Measurements from ENCODE around the gene PXYLP1.
"Not testable (repeated sequence)": the region's sequence is repeated elsewhere in the genome, so short reads cannot be mapped to it uniquely, and the experiment has no call there.

Gene PXYLP1, protein sequence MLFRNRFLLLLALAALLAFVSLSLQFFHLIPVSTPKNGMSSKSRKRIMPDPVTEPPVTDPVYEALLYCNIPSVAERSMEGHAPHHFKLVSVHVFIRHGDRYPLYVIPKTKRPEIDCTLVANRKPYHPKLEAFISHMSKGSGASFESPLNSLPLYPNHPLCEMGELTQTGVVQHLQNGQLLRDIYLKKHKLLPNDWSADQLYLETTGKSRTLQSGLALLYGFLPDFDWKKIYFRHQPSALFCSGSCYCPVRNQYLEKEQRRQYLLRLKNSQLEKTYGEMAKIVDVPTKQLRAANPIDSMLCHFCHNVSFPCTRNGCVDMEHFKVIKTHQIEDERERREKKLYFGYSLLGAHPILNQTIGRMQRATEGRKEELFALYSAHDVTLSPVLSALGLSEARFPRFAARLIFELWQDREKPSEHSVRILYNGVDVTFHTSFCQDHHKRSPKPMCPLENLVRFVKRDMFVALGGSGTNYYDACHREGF

DNA sequence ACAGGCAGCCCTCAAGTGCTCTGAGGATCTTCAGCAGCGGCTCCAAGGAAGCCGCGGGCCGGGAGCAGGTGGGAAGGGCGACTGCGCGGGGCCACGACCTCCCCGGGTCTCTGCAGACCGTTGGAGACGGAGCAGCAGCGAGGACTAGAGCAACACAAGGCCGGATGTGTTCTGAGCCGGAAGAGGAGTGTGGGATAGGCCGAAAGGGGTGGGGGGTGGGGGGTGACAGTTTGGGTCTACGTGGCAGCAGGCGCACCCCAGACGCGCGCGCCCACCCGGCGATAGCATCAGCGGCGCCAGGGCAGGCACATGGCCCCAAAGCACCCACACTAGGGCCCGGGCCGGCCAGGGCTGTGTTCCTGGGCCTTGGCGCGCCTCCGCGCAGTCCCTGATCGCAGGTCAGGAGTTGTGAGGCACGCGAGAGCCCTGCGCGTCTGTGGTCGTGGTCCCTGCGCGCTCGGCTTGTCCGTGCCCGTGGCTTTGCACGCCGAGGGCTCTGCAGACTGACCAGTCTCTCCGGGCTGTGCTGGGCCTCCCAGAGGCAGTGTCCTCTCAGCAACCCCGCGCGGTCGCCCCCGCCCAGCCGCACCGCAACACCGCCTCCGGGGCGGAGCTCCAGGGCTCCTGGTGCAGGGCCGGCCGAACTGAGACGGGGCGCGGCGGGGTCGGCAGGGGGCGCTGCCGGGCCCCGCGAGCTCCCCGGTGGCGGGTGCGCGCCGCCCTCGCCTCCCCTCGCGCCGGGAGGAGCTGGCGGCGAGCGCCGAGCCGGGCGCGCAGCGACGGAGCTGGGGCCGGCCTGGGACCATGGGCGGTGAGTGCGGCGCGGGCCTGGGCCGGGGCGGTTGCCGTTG is at the start of gene PXYLP1:
Gene PXYLP1 (plus strand): TSS at position 725 of the 851 bp plus-strand sequence. CDS start 28,351 bp downstream, outside the sequence.
- peak; percentile 72 to 81 for DNase-seq (ENCODE audit: low read depth in 2 of 2, low spot score in 1 of 2)

DNA sequence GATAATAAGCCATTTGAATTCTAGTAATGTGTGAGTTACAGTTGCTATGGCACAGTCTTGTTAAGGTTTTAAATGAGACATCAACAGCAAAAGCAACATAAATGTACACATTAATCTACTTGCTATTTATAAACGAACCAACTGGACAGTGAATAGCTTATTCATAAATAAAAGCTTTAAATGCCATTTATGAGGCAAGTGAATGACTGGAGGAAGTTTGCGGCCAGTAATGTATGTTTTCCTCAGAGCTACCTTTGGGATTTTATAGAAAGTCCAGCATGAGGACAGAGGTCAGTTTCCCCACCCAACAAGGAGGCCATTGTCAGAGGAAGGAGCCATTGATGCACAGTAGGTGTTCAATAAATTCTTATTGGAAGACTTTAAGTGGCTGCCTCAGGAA is 48.0 kb upstream of the PXYLP1 start:
- DNase-seq (ENCODE audit: low read depth in 2 of 2, low spot score in 1 of 2): no peak

DNA sequence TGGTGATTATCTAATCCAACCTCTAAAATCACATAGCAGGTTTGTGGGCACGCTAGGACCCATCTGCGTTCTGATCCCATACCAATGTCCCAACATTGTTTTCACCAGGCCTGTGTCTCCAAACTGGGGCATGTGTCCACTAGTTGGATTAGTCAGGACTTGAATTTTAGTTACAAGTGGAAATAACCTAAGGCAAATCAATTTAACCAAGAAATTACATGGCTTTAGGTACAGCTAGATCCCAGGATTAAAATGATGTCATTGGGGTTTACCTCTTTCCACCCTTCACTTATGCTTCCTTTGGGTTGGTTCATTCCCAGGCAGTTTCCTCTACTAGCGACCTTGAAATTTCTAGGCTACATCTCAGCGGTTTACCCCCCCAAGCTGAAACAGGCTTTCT is 47.2 kb upstream of the PXYLP1 start:
- no peak for DNase-seq (ENCODE audit: low read depth in 2 of 2, low spot score in 1 of 2)

DNA sequence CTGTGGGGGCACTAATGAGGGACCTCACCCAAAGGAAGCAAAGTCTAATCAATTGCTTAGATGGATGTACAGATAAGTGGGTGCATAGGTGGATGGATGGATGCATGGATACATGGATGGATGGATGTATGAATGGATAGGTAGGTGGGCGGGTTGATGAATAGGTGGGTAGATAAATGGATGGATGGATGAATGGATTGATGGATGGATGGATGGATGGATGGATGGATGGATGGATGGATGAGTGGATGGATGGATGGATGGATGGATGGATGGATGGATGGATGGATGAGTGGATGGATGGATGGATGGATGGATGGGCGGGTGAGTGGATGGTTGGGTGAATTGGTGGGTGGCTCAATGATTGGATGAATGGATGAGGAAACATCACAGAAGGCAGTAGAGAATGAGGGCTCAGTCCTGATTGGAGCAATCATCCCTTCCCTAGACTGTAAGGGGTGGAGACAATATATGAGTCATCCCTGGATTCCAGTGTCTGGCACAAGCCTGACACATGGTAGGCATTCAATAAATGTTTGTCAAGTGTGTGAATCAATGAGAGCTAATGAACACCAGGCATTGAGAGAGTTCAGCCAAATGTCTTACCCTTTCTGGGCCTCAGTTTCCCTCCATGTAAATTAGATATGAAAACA is 40.4 kb upstream of the PXYLP1 start:
- DNase-seq (ENCODE audit: low read depth in 2 of 2, low spot score in 1 of 2): no peak

DNA sequence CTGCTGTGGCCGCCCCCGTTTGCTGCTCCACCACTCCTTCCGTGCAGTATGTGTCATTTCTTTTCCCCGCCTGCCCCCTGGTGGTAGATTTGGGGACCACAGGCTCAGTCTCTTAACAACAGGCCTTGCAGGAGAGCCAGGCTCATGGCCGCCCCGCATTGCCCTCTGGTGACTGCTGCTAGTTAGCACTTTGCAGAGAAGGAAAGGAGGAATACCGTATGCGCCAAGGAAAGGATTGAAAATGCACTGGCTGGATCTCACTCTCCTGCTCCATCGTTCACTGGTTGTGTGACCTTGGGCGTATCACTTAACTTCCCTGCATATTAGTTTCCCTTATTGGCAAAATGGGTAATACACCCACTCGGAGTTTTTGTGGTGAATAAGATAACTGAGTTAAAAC is 39.3 kb upstream of the PXYLP1 start:
- DNase-seq (ENCODE audit: low read depth in 2 of 2, low spot score in 1 of 2): peak; percentile 86 to 100

DNA sequence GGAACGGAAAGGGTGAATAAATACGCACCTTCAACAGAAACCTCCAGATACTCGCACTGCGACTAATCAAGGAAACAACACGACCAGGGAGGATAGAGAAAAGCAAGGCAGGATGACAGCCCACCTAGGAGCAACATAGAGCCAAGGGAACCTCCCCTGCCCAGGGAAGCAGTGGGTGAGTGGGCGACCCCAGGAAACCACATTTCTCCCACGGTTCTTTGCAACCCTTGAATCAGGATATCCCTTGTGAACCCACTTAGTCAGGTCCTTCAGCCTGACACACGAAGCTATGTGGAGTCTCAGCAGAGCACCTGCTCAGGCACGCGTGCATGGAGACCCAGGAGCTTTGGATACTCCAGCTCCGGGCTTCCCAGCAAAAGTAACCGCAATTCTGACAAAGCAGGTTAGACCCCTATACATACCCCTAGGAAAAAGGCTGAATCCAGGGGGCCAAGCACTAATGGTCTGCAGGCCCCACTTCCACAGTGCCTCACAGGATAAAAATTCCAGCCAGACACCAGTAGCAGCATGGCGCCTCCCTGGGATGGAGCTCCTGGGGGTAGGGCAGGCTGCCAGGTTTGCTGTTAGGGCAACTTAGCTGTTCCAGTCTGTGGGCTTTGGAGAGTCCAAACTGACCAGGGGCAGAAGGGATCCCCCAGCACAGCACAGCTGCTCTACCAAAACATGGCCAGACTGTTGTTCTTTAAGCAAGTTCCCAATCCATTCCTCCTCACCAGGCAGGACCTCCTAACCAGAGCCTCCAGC is 38.4 kb upstream of the PXYLP1 start:
- no peak for DNase-seq (ENCODE audit: low read depth in 2 of 2, low spot score in 1 of 2)

DNA sequence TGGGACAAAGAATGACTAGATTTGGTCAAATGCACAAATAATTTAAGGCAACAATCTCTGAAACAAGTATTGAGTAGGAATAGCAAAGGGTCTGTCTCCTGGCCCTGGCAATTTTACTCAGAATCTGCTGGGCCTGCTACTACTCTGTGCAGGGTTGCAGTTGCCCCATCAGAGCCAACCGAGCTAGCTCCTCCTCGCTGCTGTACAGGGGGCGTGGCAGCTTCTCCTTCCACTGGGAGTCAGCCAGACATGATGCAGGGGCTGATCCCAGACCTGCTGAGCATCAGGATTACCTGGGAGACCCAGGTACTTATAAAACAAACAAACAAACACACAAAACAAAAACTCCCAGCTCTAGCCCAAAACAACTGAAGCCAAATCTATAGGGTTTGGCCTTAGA is 30.5 kb upstream of the PXYLP1 start:
- DNase-seq (ENCODE audit: low read depth in 2 of 2, low spot score in 1 of 2): no peak

DNA sequence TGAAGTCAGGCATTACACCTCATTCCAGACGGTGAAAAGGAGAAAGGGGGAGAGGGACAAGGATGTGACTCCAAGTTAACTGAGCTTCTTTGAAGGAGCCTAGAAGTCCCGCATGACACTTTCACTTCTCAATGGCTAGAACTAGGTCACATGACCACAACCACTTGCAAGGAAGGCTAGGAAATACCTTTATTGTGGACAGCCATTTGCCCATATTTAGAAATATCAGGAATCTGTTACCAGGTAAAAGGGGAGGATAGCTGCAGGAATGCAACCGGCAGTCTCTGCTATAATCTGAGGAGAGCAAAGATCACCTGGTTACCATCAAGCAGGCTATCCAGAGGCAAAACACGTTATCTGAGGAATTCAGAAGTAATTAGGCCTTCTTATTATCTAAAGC is 28.9 kb upstream of the PXYLP1 start:
- DNase-seq (ENCODE audit: low read depth in 2 of 2, low spot score in 1 of 2): no peak

DNA sequence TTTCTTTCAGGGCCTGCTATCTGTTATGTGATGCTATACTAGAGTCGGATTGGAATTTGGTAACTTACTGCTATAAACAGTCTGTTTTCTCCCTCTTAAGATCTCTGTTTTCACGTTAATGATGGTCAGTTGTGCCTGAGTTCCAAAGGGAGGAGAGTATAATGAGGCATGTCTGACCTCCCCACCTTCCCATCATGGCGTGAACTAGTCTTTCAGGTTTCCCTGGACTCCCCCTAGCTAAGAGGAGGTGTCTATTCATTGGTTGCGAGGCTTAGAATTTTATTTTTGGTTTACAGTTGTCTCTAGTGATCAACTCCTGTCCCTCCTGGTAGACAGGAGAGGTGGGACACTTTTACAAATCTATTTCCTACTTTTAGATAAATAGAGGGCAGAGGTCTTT is 27.8 kb upstream of the PXYLP1 start:
- DNase-seq (ENCODE audit: low read depth in 2 of 2, low spot score in 1 of 2): no peak

DNA sequence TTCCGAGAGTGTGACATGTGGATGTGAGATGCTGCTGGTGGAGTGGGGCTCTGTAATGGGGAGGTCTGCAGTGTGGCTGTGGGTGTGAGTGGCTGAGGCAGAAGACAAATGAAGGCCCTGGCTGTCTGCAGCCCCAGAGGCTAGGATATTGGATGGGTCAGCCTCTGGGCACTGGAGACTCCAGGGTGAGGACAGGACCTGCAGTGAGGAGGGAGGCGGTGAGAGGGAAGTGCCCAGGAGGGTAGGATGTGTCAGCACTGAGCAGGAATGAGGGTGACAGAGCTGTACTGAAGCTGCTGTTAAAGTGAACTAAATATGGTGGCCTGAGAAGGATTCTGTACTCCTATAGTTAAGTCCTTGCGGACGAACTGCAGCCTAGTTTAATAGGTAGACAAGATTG is 27.3 kb upstream of the PXYLP1 start:
- no peak for DNase-seq (ENCODE audit: low read depth in 2 of 2, low spot score in 1 of 2)

DNA sequence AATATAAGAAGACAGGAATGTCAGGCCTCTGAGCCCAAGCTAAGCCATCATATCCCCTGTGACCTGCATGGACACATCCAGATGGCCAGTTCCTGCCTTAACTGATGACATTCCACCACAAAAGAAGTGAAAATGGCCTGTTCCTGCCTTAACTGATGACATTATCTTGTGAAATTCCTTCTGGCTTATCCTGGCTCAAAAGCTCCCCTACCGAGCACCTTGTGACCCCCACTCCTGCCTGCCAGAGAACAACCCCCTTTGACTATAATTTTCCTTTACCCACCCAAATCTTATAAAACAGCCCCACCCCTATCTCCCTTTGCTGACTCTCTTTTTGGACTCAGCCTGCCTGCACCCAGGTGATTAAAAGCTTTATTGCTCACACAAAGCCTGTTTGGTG is 20.3 kb upstream of the PXYLP1 start:
- not testable (repeated sequence) for DNase-seq (ENCODE audit: low read depth in 2 of 2, low spot score in 1 of 2)

DNA sequence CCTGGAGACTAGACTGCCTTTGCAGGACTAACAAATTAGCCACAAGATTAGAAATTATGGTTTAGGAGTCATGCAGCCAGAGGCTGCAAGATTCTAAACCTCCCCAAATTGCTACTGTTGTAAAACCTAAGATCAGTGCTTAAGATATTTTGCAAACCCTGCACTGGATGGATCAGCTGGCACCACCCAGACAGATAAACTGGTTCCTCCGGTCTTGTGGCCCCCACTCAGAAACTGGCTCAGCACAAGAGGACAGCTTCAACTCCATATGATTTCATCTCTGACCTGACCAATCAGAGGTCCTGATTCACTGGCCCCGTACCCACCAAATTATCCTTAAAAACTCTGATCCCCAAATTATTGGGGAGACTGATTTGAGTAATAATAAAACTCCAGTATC is 19.5 kb upstream of the PXYLP1 start:
- DNase-seq (ENCODE audit: low read depth in 2 of 2, low spot score in 1 of 2): no peak

DNA sequence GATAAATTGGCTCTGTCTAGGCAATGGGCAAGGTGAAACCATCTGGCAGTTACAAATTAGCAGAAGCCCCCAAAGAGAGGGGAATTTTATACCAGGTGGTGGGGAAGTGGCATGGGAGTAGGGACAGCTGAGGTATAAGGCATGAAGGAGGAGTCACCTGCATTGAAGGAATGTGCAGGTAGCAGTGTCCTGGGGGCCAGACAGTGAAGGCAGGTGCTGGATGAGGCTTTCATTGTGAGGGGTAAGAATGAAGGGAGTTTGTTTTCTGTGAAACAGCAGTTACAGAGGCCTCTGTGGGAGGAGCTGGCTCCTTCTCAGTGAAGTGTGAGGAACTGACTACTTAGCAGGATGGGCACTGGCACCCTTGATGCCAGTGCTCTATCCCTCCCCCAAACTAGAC is 19.1 kb upstream of the PXYLP1 start:
- no peak for DNase-seq (ENCODE audit: low read depth in 2 of 2, low spot score in 1 of 2)

DNA sequence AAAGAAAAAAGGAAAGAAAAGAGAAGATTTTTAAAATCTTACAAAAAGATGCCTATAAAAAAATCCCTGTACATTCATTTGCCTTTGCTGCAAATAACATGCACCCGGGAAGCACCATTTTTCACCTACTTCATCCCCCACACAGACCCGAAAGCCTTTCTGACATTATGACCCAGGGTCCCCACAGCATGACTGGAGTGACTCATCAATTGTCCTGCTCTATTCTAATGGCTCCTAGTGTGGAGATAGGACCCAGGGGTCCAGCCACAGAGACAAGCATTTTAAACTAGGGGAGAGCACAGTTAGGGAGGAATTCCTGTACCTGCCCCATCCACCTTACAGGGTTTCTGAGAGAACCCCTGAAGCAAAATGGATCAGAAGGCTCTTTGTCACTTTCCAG is 14.7 kb upstream of the PXYLP1 start:
- no peak for DNase-seq (ENCODE audit: low read depth in 2 of 2, low spot score in 1 of 2)

DNA sequence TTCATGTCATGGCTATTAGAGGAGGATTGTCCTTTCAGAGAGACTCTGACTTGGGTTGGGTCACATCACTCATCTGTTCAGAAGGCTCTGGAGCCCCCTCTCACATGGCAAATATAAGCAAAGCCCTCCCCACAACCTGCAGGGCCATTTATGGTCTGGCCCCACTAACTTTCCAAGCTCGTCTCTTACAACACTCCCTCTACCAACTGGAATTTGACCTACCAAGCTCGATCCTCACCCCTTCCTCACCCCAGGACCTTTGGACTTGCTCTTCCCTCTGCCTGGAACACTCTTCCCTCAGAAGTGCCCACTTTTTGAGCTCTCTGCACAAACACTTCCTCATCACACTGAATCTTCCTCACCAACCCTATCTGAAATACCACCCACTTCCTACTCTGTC is 14.2 kb upstream of the PXYLP1 start:
- no peak for DNase-seq (ENCODE audit: low read depth in 2 of 2, low spot score in 1 of 2)

DNA sequence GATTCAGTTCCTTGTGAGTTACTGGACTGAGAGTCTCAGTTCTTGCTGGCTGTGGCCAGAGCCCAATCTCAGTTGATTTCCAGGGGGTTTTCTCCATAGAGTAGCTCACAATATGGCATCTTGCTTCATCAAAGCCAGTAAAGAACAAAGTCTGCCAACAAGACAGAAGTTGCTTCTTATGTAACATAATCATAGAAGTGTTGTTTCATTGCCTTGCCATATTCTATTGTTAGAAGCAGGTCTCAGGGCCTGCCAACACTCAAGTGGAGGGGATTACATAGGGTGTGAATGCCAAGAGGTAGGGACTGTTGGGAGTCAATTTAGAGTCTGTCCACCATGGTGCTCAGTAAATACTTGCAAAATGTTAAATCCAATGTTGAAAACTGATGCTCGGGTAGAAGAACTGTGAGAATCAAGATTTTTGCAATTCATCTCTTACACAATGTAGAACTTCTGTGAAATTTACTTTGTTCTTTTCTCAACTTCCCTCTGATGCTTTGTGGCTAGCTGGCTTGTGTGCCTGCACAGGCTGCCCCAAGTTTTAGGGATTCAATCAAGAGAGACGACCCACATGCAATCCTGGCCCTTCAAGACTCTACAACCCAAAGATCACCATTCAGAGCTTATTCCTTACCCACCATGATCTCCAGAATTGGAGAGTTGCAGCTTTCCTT is 13.3 kb upstream of the PXYLP1 start:
- DNase-seq (ENCODE audit: low read depth in 2 of 2, low spot score in 1 of 2): no peak

DNA sequence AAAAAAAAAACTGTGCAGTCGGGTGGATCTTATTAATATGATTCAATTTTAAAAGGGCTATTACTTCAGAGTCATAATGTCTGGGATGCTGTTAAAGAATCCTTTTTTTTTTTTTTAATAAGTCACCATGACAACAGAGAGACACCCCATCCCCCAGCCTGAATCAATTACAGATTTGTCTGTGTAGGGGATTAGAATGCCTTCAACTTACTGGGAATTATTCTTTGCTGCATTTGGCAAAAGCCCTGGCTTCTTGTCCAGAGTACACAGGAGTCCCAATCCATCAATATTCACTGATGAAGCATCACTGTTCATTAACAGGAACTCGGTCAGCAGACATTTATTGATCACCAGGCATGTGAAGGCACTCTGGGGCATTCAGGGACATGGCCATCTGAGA is 12.7 kb upstream of the PXYLP1 start:
- no peak for DNase-seq (ENCODE audit: low read depth in 2 of 2, low spot score in 1 of 2)

DNA sequence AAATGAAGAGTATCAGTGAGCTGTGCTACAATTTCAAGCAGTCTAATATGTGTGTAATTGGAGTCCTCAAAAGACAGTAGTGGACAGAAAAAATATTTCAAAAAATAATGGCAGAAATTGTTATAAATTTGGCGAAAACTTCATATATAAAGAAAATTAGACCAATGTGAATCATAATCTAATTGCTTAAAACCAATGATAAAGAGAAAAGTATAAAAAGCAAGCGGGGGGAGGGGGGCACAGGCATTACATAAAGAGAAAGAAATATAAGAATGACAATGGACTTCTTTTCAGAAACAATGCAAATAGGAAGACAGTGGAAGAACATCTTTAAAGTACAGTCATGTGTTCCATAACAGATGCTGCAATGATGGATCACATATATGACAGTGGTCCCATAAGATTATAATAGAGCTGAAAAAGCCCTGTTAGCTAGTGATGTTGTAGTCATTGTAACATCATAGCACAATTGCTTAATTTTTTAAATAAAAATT is 7.9 kb upstream of the PXYLP1 start:
- DNase-seq (ENCODE audit: low read depth in 2 of 2, low spot score in 1 of 2): no peak

DNA sequence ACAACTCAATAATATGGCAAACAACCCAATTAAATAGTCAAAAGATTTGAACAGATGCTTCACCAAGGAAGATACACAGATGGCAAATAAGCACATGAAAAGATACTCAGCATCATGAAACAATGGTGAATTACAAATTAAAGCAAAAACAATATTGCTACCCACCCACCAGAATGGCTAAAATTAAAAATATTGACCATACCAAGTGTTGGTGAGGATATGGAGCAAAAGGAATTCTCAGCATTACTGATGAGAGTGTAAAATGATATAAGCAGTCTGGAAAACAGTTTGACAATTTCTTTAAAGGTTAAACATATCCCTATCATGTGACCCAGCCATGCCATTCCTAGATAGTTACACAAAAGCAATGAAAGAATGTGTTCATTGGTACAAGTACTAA is 5.7 kb upstream of the PXYLP1 start:
- DNase-seq (ENCODE audit: low read depth in 2 of 2, low spot score in 1 of 2): no peak

DNA sequence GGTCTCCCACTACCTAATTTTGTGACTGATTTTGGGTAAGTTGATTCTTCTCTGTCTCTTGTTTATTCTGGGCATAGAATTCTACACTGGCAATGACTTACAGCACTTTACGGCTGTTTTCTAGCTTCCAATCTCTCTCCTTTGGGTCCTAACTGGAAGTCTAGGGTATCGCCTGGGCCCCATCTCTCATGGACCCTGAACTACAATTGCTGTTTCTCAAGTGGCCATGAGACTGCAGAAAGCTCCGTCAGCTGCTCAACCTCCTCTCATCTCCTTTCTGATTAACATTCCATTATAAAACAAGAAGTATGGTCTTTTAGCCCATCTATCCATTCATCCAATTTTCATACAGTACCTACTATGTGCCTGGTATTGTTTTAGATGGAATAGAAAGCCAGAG is 4.4 kb upstream of the PXYLP1 start:
- no peak for DNase-seq (ENCODE audit: low read depth in 2 of 2, low spot score in 1 of 2)
